ENCODE measurements around the gene SYNGR3. TPM values are rescaled to one million over a fixed set of nuclear protein-coding genes. Genes with fewer than 3 reads are reported as not detected.
A peak's percentile ranks its signal among the peaks of the same experiment; 100 is the strongest.

SYNGR3 gene
- total and polyA plus RNA-seq, 10 donors: 0.85 to 11.4 (median 2.8) TPM

- TF ChIP-seq, protein P1, sequence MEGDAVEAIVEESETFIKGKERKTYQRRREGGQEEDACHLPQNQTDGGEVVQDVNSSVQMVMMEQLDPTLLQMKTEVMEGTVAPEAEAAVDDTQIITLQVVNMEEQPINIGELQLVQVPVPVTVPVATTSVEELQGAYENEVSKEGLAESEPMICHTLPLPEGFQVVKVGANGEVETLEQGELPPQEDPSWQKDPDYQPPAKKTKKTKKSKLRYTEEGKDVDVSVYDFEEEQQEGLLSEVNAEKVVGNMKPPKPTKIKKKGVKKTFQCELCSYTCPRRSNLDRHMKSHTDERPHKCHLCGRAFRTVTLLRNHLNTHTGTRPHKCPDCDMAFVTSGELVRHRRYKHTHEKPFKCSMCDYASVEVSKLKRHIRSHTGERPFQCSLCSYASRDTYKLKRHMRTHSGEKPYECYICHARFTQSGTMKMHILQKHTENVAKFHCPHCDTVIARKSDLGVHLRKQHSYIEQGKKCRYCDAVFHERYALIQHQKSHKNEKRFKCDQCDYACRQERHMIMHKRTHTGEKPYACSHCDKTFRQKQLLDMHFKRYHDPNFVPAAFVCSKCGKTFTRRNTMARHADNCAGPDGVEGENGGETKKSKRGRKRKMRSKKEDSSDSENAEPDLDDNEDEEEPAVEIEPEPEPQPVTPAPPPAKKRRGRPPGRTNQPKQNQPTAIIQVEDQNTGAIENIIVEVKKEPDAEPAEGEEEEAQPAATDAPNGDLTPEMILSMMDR (IDR thresholded peaks at IDR 0.05 in 8 of 11, conservative IDR thresholded peaks at IDR 0.05 in 3 of 11): no peak
- TF ChIP-seq POLR2A (IDR thresholded peaks at IDR 0.05): no peak
- no peak for TF ChIP-seq POLR2AphosphoS5 (IDR thresholded peaks at IDR 0.05)
- H3K9me3 ChIP-seq: no peaks in the 10 kb centered on the region
- H3K4me1 ChIP-seq: peaks cover 30 to 97% (median 79%) of the 10 kb centered on the region in 6 donors
- 84 to 88% (median 87%) methylated on average over 23 to 47 of the region's 47 CpGs for WGBS, 5 donors
- H3K27ac ChIP-seq: peak overlapping the region; percentile 63 to 85 (median 78)
- H3K27me3 ChIP-seq (replicated peaks in 1 of 7): peaks cover 0 to 13% (median 0%) of the 10 kb centered on the region in 7 donors
- intact Hi-C loops (cut with DNase I; ENCODE audit: low total_unique reads): no loop called here
- peaks cover 0 to 34% (median 4%) of the 10 kb centered on the region in 6 donors for H3K36me3 ChIP-seq
- DNase-seq: no peak
- peak overlapping the region in 4 of 8 donors; percentile 12 to 49 (median 31) for H3K4me3 ChIP-seq
These were observed 46.6 kb downstream of the SYNGR3 start for GRCh38 chr16:2036200-2036966.

DNA sequence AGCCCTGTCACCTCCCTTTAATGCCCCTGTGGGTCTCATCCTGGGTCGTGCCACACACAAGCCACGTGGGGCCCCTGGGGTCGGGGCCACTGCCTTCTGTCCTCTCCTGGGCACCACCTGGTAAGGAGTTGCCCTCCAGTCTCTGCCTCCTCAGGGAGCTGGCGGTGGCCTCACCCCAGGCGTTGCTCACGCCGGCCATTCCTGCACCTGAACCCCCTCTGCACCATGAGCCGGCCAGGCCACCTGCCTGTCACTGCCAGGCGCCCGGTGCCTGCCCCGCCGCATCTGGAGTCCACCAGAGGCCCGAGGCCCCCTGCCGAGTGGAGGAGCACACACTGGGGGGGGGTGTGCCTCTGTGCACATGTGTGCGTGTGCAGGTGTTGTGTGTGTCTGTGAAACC is 47.3 kb downstream of the SYNGR3 start:
- TF ChIP-seq POLR2AphosphoS5 (IDR thresholded peaks at IDR 0.05): no peak
- TF ChIP-seq POLR2A (IDR thresholded peaks at IDR 0.05): no peak
- TF ChIP-seq, protein P1 (IDR thresholded peaks at IDR 0.05 in 8 of 11, conservative IDR thresholded peaks at IDR 0.05 in 3 of 11): no peak
- peaks cover 30 to 97% (median 78%) of the 10 kb centered on the region in 6 donors for H3K4me1 ChIP-seq
- no peaks in the 10 kb centered on the region for H3K9me3 ChIP-seq
- H3K27me3 ChIP-seq (replicated peaks in 1 of 7): peaks cover 0 to 13% (median 0%) of the 10 kb centered on the region in 7 donors
- H3K36me3 ChIP-seq: peaks cover 0 to 34% (median 4%) of the 10 kb centered on the region in 6 donors
- H3K27ac ChIP-seq: peak overlapping the region in 7 of 8 donors; percentile 70 to 85 (median 78)
- WGBS, 5 donors: 82 to 95% (median 84%) methylated on average over 12 to 15 of the region's 15 CpGs
- peak overlapping the region in 2 of 8 donors; percentile 1 to 2 for H3K4me3 ChIP-seq
- DNase-seq: no peak
- intact Hi-C loops (cut with DNase I; ENCODE audit: low total_unique reads): no loop called here

GRCh38 chr16:2037647-2038381 is 48.0 kb downstream of the SYNGR3 start:
- H3K27ac ChIP-seq: peak overlapping the region in 7 of 8 donors; percentile 70 to 85 (median 78)
- peaks cover 33 to 97% (median 76%) of the 10 kb centered on the region in 6 donors for H3K4me1 ChIP-seq
- TF ChIP-seq POLR2A (IDR thresholded peaks at IDR 0.05) (no peak), POLR2AphosphoS5 (IDR thresholded peaks at IDR 0.05) (peak in 1 of 3 donors; percentile 28)
- no peak for DNase-seq
- no peaks in the 10 kb centered on the region for H3K9me3 ChIP-seq
- H3K4me3 ChIP-seq: peak overlapping the region in 1 of 8 donors; percentile 2
- H3K36me3 ChIP-seq: peaks cover 0 to 34% (median 4%) of the 10 kb centered on the region in 6 donors
- 59 to 78% (median 75%) methylated on average over 27 to 29 of the region's 29 CpGs for WGBS, 5 donors
- peaks cover 0 to 10% (median 0%) of the 10 kb centered on the region in 7 donors for H3K27me3 ChIP-seq (replicated peaks in 1 of 7)
- intact Hi-C loops (cut with DNase I; ENCODE audit: low total_unique reads): no loop called here

DNA sequence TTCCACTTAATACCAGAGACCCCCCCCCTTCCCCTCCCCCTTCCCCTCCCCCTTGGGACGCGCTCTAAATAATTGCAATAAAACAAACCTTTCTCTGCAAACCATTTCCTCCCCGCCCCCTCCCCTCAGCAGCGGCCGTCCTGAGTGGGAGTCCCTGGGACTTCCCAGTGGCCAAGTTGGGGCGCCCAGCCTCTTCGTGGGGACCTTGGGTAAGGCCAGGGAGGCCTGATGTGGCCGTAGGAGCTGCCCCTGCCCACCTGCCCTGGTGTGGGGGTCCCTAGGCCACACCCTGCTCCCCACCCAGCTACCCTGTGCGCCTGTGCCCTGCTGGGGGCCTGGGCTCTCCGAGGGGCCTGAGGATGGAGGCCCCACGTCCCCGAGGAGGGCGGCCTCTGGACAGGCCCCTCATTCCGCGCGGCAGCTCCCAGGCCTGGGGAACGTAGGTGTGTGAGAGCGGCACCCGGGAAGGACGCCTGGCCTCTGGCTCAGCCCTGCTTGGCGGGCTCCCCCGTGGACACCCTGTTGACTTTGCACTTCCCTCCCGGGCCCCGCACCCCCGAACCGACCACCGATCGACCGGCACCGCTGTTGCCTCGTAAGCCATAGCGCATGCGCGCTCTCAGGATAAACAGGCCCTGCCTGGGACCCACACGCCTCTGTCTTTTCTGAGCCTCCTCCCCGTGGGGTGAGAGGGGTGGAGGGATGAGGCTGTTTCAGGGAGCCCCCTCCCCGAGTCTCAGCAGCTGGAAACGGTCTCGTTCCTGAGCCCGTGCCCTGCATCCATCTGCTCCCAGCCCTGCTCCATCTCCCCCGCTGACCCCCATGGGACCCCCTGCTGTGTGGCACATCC is 48.8 kb downstream of the SYNGR3 start:
- Histone ChIP-seq H3K27ac (peak overlapping the region in 7 of 8 donors; percentile 72 to 85 (median 78)), H3K4me3 (peak overlapping the region in 1 of 8 donors; percentile 9)
- TF ChIP-seq POLR2A (IDR thresholded peaks at IDR 0.05) (no peak), POLR2AphosphoS5 (IDR thresholded peaks at IDR 0.05) (peak in 2 of 3 donors; percentile 6 to 9)

More for the DNA sequence above, 48.8 kb downstream of the SYNGR3 start:
- no peaks in the 10 kb centered on the region for H3K9me3 ChIP-seq
- intact Hi-C loops (cut with DNase I; ENCODE audit: low total_unique reads): no loop called here
- H3K27me3 ChIP-seq (replicated peaks in 1 of 7): peaks cover 0 to 7% (median 0%) of the 10 kb centered on the region in 7 donors
- H3K4me1 ChIP-seq: peaks cover 40 to 97% (median 76%) of the 10 kb centered on the region in 6 donors
- WGBS, 5 donors: 68 to 77% (median 73%) methylated on average over 26 to 41 of the region's 41 CpGs
- peaks cover 0 to 40% (median 4%) of the 10 kb centered on the region in 6 donors for H3K36me3 ChIP-seq
- DNase-seq: no peak

Measured in spleen (tissue), 11 donors.